Measurements from ENCODE around the gene NTRK3.

Gene NTRK3

DNA sequence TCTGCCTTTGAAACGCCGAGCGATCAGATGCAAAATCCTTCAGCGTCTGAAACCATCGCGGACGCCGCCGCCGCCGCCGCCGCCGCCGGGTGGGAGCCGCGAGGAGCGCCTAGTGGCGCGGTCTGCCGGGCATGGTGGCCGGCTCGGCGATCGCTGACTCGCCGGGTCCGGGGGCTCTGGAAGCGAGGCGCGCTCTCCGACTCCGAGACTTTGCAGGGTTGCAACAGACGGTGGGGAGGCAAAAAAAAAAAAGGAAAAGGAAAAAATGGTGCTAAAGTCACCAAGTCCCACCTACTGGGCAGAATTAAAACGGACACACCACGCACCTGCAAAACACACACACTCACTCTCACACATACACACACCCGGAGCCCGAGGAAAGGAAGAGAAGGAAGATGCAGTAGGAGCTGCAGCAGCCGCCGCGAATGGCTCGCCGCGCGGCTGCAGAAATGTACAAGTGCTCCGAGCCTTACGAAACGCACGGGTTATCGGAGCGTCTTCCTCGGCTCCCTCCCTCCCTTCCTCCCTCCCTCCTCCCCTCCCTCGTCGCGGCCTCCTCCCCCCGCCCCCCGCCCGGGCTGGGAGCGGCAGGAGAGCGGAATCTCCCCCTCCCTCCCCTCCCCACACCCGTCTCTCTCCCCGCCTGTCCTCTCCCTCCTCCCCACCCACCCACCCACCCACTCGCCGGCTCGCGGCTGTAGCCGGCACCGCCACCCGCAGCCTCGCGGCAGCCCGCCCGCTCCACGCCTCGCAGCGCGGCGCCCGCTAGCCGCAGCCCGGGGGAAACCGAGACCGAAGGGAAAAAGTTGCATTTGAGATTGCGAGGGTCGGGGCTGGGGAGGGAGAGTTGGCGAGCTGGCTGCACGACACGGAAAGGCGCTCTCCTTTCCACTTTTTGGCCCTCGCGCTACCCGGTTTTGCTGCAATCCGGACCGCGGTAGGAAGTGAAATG, at the start of gene NTRK3:
Gene NTRK3 (minus strand): TSS at position 461 of the 952 bp plus-strand sequence. CDS start 586 bp downstream, outside the sequence.
- no peak for DNase-seq

DNA sequence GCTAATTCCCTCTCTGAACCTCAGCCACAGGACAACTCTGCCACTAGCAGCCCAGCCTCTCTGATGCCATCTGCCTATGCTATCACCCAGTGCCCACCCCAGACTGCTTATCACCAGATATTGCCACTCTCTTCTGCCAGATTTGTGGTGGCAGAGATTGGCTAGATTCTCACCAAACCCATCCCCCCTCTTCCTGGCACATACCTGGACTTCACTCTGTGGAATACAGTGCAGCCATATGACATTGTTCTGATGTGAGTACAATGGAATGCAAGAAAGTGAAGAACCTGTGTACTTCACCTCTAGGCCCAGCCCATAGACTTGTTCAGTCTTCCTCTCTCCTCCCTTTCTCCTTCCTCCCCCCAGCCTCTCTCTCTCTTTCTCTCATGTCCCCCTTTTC, 46.9 kb upstream of the NTRK3 start:
- no peak for DNase-seq

DNA sequence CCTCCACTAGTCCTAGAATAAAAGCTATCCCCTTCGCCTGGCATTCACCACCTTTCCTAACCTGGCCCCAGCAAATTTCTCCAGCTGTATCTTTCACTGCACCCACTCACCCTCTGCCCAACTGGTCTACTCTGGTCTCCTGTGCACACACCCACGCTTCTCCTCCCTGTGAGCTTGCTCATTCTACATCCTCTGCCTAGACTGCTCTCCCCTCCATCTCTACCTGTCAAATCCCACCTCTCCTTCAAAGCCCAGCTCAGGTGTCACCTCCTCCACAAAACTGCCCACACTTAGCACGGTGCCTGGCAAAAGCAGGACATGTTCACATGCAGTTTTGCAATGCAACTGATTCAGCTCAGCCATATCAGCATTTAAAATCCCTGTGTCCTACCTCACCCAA, 45.8 kb upstream of the NTRK3 start:
- no peak for DNase-seq

DNA sequence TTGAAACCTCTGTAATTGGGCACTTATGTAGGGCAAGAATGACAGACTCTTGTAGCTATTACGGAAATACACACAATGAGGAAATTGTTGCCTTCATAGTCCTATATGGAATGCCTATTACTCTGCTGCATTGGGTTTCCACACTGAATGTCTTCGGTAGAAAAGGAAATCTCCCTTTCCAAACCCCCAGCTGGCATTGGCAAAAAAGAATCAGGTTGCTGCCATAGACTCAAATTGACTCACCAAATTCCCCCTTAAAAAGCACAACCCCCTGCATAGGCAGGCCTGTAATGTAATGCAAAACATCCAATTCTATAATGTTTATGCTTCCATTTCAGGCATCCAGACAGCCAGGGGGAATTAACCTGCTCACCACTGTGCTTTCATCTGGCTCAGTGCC, 44.8 kb upstream of the NTRK3 start:
- no peak for DNase-seq

DNA sequence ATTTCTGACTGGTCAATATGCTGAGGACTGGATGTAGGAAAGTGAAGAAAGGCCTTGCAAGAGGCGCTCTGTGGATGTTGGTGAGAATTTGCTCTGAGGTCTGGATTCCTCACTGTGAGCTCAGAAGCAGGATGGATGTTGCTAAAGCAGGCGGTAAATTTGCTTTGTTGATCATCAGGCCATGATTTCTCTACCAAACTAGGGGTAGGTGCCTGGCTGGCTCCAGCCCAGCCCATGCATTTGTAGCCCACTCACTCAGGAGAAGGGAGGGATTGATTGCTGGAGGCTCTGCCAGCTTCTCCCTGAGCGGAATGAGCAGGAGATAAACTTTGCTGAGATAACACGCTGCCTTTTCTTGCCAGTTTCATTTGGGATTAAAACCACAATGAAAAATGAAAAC, 44.3 kb upstream of the NTRK3 start:
- no peak for DNase-seq

DNA sequence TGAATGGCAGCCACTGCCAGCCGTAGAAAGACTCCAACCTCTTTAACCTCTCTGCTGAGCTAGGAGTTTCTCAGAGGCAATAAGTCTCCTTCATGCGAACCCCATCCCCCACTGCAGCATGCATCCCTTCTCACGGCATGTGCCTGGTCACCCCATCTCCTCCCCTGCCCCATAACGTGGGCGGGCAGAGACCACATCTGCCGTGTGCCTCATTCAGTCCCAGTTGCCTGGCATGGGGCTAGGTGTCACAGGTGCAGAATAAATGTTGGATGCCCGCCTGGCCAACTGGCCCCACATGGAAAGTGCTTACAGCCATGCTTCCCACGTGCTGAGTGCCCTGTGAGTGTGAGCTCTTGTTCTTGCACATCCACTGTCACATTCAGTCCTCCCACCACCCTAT, 43.5 kb upstream of the NTRK3 start:
- DNase-seq, result no peak

DNA sequence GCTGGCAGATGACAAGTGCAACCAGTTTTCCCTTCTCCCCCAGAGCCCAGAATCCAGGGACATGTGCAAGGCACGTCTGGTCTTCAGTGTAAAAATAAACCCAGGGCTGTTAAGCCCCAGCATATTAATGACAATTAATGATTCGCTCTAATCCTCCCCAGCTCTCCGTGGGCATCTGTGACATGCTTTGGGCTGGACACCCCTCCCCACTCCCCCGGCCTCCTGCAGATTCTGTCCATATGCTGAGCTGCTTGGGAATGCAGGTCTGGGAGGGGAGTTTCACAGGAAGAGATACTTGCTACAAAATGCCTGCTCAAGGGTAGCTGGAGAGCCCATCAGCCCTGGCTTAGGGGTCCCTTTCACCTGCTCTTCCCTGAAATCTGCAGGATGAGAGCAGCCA, 43.0 kb upstream of the NTRK3 start:
- no peak for DNase-seq

DNA sequence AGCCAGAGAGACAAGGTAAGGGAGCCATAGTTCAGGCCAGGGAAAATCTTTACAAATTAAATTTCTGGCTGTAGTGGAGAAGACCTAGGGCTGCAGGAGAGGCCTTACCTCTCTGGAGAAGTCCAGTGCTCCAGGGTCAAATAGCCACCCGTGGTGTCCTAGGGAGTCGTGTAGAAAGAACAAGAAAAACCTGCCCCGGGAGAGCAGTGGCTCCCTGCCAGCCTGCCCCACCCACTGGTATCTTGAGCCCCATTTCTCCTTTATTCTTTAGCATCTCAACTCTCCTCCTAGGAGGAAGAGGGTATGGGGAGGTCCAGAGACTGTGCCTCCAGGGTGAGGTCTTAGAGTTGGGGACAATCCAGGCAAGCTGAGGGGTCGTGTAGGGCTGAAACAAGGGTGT, 32.1 kb upstream of the NTRK3 start:
- no peak for DNase-seq

DNA sequence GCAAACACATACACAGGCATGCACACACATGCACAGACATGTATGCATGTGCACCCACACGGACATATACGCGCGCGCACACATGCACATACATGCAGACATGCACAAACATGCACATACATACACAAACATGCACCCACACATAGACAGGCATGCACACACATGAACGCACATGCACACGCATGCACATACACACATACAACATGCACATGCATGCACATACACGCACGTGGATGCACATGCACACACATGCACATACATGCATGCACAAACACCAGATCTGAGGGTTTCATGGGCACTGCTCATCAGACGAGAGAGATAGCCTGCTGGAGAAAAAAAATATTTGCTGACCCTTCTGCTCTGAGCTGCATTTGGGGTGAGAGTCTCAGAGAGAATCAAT, 31.7 kb upstream of the NTRK3 start:
- DNase-seq, result no peak

DNA sequence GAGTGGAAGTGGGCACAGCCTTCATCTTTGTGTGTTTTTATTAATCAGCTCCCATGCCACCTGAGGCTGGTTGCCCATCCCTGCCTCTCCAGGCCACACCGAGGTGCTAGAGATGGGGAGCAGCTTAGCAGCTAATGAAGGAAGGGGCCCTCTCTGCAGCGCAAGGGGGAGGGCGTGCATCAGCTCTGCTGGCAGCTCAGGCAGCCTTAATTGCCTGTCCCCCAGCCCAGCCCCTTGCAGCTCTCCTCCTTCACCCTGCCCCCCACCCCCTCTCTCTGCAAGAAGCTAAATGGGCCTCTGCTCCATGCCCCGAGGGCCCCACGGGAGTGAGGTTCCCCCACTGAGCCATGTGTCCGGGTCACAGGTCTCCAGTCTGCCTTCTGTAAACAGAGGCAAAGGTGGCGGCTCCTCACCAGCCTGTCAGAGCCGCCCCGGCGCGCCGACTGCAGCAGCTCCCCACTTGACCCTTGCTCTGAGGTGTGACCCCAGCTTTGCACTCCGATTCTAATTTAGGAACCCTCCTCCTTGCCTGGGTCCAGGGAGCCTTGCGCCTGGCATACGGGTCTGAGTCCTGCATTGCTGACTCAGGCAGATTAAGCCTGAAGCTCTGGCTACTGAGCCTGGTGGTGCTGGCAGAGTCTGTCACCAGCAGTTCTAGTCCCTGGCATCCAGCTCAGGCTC, 27.9 kb upstream of the NTRK3 start:
- no peak for DNase-seq

DNA sequence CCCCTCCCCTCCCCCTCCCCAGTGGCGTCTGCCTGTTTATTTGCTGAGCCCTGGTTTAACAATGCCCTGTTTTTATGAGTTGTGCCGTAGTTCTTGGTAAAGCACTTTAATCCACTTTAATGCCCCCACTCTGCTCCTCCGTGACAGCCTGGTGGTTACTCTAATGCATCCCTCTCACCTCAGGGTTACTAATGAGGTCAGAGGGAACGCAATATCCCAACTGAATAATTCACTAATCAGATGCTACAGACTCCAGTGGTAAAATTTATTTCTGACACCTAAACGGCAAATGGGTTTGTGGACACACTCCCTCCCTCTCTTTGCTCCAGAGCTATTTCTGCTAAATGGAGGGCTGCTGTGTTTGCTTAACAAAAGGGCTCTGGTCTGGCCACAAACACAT, 26.1 kb upstream of the NTRK3 start:
- DNase-seq, result no peak

DNA sequence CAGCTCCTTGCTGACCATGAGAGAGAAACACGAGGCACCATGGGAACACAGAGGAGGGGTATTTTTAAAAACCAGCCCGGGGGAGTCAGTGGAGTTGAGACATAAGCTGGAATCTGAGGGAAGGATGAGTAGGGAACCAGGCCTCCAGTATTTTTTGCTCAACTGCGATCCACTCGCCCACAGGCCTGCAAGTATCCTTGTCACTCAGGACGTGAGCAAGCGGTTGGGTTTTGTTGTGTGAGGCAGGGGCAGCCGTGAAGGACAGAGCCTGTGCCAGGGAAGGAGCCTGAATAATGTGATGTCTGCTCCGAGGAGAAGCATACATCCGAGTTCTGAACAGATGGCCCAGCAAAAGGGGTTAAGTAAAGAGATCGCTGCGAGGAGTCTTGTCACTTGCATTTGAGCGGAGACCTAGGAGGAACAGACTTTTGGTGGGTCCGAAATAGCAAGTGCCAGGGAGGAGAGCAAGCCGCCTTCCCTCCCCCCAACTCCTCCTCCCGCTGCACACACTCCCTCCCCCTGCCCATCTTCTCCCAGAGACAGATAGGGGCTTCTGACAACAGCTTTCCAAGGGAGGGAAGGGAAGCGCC, 20.4 kb upstream of the NTRK3 start:
- DNase-seq, result no peak

DNA sequence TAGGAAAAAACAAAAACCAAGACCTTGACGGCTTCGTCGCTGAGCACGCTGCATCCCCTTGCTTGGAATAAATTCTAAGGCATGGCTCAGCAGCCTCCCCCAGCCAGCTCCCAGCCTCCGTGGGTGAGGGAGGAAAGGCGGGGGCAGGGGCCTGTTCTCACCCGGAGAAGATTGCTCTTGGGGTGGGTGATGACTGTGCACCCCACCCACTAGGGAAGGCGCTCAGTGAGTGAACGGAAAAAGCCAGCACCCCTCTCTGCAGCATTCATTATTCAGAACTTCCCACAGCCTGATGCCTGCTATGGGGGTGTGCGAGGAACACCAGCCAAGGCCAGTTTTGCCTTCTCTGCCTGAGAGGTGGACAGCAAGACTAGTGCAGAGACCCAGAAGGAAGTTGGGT, 19.3 kb upstream of the NTRK3 start:
- DNase-seq, result no peak

DNA sequence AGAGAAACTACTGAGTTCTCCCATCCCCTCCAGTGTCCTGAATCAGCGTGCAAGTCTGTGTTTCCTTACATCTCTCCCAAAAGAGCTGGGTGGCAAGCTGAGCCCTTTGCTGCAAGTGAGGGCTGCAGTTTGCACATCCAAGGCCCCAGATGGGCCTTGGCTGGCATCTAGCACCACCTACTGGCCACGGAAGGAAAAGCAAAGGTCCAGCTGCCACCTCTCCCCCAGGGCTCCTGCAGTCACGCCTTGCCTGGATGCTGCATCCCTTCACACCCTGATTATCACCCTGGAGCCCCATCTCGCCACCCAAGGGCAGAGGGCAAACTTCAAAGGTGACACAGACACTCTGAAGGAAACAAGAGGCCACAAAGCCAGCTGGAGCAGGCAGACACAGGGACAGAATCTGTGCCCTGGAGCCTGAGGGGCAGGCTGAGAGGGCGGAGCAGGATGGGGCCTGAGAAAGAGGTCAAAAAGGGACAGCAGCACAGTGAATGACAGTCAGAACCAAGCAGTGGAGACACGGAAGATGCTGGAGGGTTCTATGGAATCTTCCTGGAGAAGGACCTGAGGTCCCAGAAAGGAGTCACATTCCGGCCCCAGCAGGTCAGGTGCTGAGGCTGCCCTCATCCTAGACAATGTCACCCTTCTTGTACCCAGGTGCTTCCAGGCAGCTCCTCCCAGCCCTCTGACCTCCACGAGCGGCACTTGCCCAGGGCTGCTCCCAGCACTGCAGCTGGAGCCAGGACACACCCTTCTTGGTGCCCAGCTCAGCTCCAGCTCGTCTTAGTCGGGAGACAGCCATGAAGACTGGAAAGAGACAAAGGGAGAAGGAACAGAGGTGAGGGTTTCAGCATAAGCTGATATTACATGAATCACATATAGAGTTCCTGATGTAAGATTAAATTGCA, 18.3 kb upstream of the NTRK3 start:
- peak; percentile 14 for DNase-seq

DNA sequence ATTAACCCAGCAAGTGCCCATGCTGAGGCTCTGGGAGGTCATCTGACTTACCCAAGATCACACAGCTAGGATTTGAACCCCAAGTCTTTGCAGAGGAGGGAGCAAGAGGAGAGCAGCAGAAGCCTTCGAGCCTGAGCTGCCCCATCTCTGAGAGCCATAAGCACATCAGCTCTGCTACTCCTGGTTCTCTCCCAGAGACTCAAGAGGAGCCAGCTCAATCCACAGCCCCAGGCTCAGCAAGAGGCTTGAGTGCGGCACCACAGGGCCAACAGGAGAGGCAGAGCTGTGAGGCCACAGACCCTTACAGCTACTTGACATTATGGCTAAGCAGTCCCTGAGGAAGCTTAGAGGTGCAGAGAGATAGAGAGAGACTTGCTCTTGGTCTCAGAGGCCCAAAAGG, 15.9 kb upstream of the NTRK3 start:
- DNase-seq, result no peak

DNA sequence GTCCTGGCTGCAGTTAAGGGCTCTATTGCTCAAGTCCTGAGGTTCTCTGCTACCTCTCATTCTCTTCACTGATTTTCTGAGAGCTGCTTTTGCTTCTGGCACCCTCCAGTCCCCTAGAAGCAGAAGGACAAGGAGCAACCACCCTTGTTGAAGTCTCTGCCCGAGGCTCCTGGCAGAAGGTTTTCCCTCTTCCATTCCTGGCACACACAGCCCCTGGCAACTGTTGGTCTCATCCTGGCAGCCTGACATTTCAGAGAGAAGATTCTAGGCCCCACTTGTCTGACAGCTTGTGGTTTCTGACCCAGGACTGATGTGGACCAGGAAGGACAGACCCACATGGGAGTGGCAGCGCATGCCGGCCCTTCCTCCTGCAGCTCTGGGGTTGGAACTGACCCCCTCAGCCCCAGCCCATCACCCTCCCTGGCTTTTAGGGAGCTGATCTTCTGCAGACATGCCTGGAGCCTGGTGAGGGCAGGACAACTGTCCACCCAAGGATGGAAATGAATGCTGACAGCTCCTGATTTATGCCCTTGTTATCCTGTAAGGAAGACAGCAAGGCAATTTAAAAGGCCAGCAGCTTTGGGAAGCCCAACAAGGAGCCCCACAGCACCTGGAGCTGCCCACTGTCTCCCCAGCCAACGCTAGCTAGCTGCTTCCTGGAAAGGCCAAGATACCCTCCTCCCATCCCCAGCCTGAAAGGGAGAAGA, 13.0 kb upstream of the NTRK3 start:
- no peak for DNase-seq

DNA sequence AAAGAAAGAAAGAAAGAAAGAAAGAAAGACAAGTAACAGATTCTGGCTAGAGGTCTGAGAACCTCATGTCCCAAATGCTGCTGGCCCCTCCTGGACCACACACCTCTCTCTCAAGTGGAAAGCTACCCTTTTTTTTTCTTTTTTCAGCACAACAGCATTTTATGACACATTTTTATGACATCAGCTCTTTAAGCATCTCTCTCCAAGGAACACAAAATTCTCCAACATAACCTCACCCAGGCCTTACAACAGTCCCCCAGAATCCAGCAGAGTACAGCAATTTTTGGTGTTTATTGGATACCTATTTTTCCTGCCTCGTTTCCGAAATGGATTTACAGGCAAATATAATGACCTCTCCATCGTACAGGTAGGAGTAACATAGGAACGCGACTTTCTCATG, 11.2 kb upstream of the NTRK3 start:
- DNase-seq, result no peak

DNA sequence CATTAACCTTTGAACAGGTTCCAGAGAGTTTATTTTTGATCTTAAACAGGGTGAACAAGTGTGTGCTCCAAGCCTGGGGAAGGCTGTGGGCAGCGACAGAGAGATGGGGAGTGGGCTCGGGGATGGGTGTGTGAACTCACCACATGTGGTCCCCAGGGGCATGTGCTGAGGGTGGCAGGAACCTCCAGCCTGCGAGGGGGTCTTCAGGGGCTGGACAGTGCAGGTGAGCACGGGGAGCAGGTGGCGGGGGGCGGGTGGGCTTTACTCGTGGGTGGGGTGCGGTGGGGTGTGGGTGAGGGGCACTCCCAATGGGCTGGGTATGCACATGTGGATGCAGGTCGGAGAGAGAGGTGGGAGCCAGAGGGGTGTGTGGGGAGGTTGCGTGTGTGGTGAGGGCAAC, 9.6 kb upstream of the NTRK3 start:
- DNase-seq, result no peak

DNA sequence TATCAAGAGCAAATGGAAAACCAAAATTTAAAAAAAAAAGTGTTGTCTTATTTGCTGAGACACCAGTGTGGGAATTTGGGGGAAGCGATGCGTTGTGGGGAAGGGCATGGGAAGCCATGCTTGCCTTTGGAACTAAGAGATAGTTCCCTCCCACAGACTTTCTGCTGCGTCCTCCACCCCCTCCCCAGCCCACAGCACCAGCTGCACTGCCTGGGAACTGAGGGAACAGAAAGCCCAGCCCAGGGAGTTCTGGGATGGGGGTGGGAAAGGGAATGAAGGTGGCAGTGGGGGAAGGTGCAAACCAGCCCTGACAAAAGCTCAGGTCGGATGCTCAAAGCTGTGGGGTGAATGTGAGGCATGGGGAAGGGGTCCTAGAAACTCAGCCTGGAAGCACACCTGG, 8.1 kb upstream of the NTRK3 start:
- DNase-seq, result no peak

DNA sequence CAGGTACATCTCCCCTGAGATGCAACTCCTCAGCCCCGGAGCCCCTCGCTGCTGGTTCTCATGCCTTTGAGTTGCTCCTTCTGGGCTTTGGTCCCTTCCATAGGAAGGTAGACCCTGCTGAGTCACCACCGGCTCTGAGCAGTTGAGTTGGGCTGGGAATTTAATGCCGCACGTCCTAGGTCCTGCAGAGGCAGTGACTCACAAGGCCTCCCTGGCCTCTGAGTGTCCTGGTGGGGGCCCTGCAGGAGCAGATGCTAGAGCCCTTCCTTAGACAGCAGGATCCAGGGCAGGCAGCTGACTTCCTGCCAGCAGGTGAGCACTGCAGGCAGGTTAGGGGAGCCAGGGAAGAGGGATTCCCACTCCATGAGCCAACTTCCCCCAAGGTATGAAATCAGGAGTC, 5.5 kb upstream of the NTRK3 start:
- DNase-seq, result no peak

DNA sequence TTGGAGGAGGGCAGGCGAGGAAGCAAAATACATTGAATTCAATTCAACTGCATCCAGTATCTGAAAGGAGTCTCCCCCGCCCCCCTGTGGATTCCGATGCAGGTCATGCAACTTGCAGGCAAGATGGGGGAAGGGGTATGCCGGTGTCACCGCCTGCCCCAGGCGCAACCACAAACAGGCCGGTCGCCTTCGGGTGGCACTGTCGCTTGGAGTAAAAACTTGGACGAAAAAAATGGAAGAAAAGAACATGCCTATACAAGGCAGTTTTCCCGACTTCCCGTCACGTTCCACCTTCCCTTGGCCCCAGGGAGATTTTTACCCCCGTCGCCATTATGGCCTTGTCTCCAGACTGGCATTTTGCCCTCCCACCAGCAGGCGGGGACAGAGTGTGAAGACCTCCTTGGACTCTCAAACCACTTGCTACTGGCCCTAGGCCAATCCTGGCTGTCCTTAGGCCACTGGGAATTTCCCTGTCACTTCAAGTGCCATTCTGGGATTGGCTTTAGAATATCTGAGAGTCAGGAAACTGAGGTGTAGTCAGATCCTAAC, 1.6 kb upstream of the NTRK3 start:
- DNase-seq, result no peak

Measured in NCI-H2227 treated with DMSO at 0.1 percent for 48 hours (cell line).